GM12872 (cell line): Measurements from ENCODE around the gene SLCO3A1.

Experiments used
- TF ChIP-seq, protein P1 (sequence below): IDR thresholded peaks from 3 replicates; pipeline ENCODE4 v1.5.1; 2011; ENCODE audit warnings: low read depth, mild to moderate bottlenecking, low read length, moderate library complexity; ENCODE audit not compliant: insufficient read depth

SLCO3A1 gene

DNA sequence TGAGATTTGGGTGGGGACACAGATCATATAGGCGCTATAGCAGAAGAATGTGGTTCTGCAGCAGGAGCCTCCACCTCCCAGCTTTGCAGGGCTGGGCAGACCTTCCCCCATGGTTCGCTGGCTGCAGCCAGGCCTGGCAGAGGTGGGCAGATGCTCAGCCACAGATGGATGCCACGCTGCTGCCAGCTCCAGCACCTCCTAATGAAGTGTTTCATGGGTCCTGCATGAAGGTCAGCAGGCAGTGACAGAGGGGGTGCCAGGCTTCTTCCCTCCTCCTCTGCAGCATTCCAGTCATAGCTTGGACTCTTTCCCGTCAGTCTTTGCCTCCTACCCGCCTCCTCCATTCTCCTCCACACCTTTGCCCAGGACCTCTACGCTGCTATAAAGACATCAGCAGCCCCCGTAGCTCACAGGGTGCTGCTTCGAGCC lies 85.9 kb downstream of the SLCO3A1 start:
- TF ChIP-seq, protein P1, sequence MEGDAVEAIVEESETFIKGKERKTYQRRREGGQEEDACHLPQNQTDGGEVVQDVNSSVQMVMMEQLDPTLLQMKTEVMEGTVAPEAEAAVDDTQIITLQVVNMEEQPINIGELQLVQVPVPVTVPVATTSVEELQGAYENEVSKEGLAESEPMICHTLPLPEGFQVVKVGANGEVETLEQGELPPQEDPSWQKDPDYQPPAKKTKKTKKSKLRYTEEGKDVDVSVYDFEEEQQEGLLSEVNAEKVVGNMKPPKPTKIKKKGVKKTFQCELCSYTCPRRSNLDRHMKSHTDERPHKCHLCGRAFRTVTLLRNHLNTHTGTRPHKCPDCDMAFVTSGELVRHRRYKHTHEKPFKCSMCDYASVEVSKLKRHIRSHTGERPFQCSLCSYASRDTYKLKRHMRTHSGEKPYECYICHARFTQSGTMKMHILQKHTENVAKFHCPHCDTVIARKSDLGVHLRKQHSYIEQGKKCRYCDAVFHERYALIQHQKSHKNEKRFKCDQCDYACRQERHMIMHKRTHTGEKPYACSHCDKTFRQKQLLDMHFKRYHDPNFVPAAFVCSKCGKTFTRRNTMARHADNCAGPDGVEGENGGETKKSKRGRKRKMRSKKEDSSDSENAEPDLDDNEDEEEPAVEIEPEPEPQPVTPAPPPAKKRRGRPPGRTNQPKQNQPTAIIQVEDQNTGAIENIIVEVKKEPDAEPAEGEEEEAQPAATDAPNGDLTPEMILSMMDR = no peak

DNA sequence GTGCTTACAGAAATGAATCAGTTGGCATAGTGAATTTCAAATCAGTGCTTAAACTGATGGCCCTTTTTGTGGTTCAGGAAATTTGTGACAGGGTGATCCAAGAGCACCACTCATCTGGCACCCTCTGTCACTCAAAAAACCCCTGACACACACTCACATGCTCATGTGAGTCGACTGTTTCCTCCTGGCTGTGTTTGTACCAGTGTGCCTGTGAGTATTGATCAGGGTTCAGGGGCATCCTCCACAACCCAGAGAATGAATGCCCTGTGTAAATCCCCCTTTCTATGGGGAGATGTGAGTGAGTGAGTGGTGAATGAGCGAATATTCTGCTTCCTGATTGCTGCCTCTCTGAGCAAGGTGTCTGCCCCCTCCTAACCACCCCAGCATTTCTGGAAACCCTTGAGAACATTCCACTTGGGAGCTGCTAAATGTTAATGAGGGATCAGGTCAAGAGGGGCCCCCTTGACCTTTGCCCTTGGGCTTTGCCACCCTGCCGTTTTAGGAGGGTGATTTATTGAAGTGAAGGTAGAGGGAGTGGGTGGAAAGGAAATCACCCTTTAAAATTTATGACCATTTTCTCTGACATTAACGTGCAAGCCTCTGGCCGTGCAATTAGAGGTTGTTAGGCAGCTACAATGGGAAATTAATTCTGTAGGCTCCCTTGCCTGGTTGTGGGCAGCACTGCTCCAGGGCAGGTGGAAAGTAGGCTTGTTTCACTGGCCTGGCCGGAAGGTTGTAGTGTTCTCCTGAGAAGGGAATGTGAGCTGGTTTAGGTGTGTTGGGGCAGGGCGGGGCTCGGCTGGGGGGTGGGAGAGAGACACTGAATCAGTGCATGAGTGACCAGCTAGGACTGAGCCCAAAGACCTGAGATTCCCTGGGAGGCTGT lies 87.2 kb downstream of the SLCO3A1 start:
- TF ChIP-seq, protein P1 = no peak

DNA sequence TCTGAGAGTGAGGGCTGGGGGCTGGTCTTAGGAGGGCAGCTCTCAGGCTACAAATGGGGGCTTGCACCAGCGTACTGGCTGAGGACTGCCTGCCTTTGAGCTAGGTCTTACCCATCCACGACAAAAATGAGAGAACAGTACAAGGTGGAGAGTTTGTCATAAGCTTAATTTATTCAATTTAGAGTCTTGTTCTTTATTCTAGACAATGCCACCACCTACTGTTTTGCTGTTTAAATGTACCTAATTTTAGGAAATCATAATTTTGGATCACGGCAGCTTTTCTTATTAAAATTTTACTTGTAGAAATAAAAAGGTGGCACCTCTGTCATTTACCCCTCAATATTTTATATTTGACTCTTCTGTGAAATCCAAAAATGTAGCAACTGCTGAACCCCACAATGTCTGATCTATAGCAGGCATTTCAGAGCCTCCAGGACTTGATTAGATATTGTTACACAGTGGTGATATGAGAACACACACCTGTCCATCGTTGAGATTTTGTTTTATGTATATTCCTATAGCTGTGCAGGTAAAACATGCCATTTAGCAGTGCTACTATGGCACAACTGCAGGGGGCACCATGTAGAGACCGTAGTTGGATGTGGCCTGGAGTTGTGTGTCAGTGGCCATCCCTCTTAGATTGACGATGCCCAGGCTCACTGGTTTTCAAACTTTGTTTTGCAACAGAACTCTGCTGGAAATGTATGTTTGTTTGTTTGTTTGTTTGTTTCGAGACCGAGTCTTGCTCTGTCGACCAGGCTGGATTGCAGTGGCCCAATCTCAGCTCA lies 88.6 kb downstream of the SLCO3A1 start:
- TF ChIP-seq, protein P1 = 0 out of 3 replicates have a peak, but pooled peaks have one; percentile 7

DNA sequence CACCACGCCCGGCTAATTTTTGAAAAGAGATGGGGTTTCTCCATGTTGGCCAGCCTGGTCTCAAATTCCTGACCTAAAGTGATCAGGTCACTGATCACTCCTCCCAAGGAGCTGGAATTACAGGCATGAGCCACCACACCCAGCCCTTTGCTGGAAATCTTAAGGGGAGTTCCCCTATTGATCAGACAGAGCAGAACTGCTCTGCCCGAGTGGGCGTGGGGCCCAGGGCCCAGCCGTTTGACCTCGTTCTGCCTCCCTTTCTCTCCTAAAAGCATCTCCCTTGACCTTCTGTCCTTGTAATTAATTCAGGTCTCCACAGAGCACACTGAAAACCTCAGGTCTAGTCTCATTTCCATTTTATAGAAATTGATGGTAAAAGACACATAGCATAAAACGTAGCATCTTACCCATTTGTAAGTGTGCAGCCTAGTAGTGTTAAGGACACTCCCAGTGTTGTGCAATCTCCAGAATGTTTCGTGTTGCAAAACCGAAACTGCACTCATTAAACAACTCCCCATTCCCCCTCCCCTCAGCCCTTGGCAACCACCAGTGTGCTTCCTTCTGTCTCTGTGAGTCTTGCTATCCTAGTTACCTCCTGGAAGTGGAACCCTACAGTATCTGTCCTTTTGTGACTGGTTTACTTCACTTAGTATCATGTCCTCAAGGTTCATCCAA lies 89.3 kb downstream of the SLCO3A1 start:
- TF ChIP-seq, protein P1 = no peak

DNA sequence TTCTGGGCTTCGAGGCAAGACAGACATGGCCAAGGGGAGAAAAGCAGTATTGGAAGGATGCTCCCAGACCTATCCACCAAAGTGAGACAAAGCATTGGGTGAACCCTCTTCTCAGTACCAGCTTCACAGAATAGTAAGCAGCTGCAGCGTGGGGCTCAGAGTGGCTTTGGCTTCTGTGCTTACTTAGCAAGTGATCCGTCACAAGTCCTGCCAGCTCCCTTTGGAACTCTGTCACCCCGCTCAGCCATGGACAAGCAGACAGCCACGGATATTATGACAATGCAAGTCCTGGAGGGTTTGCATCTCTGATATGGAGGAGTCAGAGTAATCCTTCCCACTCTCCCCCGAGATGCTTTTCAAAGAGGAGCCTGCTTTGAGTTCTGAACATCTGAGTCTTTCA lies 90.8 kb downstream of the SLCO3A1 start:
- TF ChIP-seq, protein P1 = no peak

DNA sequence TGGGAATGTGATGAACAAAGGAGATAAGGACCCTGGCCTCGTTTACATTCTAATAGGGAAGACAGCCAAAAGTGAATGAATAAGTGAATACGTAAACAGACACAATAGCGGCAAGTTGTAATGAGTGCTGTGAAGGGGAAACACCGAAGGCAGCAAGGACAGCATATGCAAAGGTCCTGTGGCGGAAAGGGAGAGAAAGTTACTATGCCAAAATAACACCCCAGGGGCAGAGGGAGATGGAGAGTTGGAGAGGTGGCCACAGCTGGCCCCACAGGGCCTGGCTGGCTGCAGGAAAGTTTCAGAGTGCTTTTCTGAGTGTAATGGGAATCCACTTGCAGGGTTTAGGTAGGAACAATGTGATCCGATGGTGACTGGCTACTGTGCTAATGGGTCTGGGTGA lies 91.9 kb downstream of the SLCO3A1 start:
- TF ChIP-seq, protein P1 = no peak

DNA sequence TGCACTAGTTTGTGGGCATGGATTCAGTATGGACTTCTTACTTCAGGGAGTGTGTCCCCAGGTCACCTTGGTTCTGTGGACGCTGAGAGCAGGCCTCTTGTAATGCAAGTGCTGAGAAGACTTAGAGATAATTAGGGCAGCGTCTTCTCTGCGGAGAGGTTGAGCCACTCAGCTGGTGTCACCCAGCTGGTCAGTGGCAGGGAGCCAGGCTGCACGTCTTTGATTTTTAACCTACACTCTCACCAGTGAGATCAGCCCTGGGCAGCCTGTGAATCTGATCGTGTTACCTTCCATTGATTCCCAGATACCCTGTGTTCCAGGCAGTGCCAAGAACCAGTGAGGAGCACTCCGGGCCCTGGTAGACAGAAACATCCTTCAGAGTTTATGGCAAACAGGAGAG lies 92.6 kb downstream of the SLCO3A1 start:
- TF ChIP-seq, protein P1 = no peak
